ENCODE measurements around the gene TMEM218.

TMEM218 gene

GRCh38 chr11:125111001-125111342, 454 bp downstream of the TMEM218 start:
- Histone ChIP-seq H3K27ac (peak overlapping the region; percentile 76), H3K27me3 (ENCODE audit: insufficient read depth, low read depth, severe bottlenecking) (no peaks in the 10 kb centered on the region), H3K9me3 (ENCODE audit: severe bottlenecking) (no peaks in the 10 kb centered on the region), H3K4me3 (ENCODE audit: low read depth, low read length) (peak overlapping the region; percentile 88), H3K36me3 (no peaks in the 10 kb centered on the region)
- TF ChIP-seq, protein P1, sequence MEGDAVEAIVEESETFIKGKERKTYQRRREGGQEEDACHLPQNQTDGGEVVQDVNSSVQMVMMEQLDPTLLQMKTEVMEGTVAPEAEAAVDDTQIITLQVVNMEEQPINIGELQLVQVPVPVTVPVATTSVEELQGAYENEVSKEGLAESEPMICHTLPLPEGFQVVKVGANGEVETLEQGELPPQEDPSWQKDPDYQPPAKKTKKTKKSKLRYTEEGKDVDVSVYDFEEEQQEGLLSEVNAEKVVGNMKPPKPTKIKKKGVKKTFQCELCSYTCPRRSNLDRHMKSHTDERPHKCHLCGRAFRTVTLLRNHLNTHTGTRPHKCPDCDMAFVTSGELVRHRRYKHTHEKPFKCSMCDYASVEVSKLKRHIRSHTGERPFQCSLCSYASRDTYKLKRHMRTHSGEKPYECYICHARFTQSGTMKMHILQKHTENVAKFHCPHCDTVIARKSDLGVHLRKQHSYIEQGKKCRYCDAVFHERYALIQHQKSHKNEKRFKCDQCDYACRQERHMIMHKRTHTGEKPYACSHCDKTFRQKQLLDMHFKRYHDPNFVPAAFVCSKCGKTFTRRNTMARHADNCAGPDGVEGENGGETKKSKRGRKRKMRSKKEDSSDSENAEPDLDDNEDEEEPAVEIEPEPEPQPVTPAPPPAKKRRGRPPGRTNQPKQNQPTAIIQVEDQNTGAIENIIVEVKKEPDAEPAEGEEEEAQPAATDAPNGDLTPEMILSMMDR (IDR thresholded peaks at IDR 0.05; ENCODE audit: low read depth, low read length): no peak
- DNase-seq: peak; percentile 41

DNA sequence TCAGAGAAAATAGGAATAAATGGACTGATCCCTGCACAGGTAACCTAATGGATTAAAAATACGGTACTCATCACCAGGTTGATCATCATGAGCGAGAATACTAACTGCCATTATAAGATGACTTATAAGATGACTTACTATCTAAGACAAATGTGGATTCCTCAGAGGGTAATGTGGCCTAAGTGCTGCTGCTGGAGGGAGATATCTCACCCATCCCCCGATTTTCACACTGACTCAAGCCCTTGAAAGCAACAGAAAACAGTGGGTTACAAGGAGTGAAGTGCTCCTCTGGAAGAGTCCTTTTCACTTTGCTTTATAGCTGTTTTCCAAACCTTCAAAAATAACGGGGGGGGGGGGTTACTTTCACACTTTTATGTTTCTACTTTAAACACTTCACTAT, 920 bp downstream of the TMEM218 start:
- no peaks in the 10 kb centered on the region for H3K9me3 ChIP-seq (ENCODE audit: severe bottlenecking)
- H3K36me3 ChIP-seq: no peaks in the 10 kb centered on the region
- peak overlapping the region; percentile 76 for H3K27ac ChIP-seq
- no peaks in the 10 kb centered on the region for H3K27me3 ChIP-seq (ENCODE audit: insufficient read depth, low read depth, severe bottlenecking)
- TF ChIP-seq, protein P1 (IDR thresholded peaks at IDR 0.05; ENCODE audit: low read depth, low read length): no peak
- no peak for DNase-seq
- peak overlapping the region; percentile 88 for H3K4me3 ChIP-seq (ENCODE audit: low read depth, low read length)

DNA sequence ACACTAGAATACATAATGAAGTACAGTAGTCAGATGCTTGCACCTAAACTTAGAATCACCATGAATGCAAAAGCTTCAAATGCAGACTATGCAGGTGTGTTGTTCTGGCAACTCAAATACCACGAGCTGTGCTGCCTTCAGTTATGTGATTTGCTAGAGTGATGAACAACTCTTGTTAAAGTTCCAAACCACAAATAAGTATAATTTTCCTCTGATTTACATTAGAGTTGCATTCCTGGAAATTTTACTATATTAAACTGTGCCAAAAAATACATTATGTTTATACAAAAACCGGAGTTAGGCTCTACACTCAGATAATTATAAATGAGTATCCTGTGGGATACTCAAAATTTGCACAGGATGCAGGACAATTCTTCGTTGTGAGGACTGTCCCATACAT, 3.0 kb downstream of the TMEM218 start:
- H3K4me3 ChIP-seq (ENCODE audit: low read depth, low read length): no peak overlapping the region
- H3K27me3 ChIP-seq (ENCODE audit: insufficient read depth, low read depth, severe bottlenecking): no peaks in the 10 kb centered on the region
- no peak for DNase-seq
- H3K36me3 ChIP-seq: no peaks in the 10 kb centered on the region
- no peaks in the 10 kb centered on the region for H3K9me3 ChIP-seq (ENCODE audit: severe bottlenecking)
- TF ChIP-seq, protein P1 (IDR thresholded peaks at IDR 0.05; ENCODE audit: low read depth, low read length): no peak
- no peak overlapping the region for H3K27ac ChIP-seq

- Histone ChIP-seq H3K27me3 (ENCODE audit: insufficient read depth, low read depth, severe bottlenecking) (no peaks in the 10 kb centered on the region), H3K9me3 (ENCODE audit: severe bottlenecking) (no peaks in the 10 kb centered on the region), H3K27ac (no peak overlapping the region), H3K4me3 (ENCODE audit: low read depth, low read length) (no peak overlapping the region), H3K36me3 (peaks cover 2% of the 10 kb centered on the region)
- no peak for DNase-seq
- TF ChIP-seq, protein P1 (IDR thresholded peaks at IDR 0.05; ENCODE audit: low read depth, low read length): no peak
Observed at GRCh38 chr11:125105926-125106325, 5.5 kb downstream of the TMEM218 start.

DNA sequence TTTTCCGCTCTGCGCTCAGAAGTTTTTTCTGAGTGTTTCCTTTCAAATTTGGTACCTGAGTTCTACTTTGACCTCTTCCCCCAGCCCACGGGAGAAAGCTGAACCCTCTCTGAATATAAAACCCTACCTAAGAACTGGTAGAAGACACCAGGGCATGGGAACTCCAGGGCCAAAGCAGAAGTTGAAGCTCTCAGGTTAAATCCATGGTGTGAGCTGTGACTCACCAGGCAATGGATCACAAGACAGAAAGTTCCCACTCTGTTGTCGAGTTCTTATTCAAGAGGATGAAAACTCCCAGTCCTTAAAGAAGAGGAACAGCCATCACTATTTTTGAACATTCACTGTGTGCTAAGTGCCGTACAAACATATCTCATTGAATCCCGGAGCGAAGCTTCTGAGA, 8.9 kb downstream of the TMEM218 start:
- DNase-seq: no peak
- TF ChIP-seq, protein P1 (IDR thresholded peaks at IDR 0.05; ENCODE audit: low read depth, low read length): no peak
- Histone ChIP-seq H3K9me3 (ENCODE audit: severe bottlenecking) (no peaks in the 10 kb centered on the region), H3K27me3 (ENCODE audit: insufficient read depth, low read depth, severe bottlenecking) (no peaks in the 10 kb centered on the region), H3K4me3 (ENCODE audit: low read depth, low read length) (no peak overlapping the region), H3K36me3 (peaks cover 13% of the 10 kb centered on the region), H3K27ac (no peak overlapping the region)

GRCh38 chr11:125102025-125102424, 9.4 kb downstream of the TMEM218 start:
- Histone ChIP-seq H3K27me3 (ENCODE audit: insufficient read depth, low read depth, severe bottlenecking) (no peaks in the 10 kb centered on the region), H3K4me3 (ENCODE audit: low read depth, low read length) (no peak overlapping the region), H3K27ac (no peak overlapping the region), H3K36me3 (peaks cover 13% of the 10 kb centered on the region), H3K9me3 (ENCODE audit: severe bottlenecking) (no peaks in the 10 kb centered on the region)
- TF ChIP-seq, protein P1 (IDR thresholded peaks at IDR 0.05; ENCODE audit: low read depth, low read length): no peak
- no peak for DNase-seq

Measured in WERI-Rb-1 (cell line).